ENCODE data around the gene RAB11A. TPM values are rescaled to one million over a fixed set of nuclear protein-coding genes. Genes with fewer than 3 reads are reported as not detected.
A peak's percentile ranks its signal among the peaks of the same experiment; 100 is the strongest.

The RAB11A gene
- total RNA-seq, 1 experiment from 2014 or later: 333 TPM

DNA sequence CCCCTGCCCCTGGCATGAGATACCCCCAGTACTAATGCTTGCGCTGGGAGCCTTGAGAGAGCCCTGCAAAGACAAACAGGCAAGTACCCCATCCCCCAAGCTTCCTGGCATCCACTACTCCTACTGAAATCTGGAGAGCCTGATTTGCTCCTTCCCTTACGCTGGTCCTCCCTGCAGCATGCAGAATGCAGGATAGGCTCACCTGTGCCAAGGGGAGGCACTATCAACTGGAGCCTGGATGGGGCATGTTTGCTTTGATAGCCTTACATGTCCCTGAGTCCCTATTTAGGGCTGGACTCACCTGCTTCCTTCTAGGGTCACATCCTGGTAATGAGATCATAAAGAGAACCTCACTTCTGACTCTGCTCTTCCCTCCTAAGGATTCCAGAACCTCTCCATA is 42.9 kb downstream of the RAB11A start:
- no peak for DNase-seq (ENCODE audit: low spot score)
- in situ Hi-C loops (cut with HindIII; ENCODE audit: low sequenced_read_pairs): no loop called here

GRCh38 chr15:65913631-65914199 is 44.4 kb downstream of the RAB11A start:
- no peak for DNase-seq (ENCODE audit: low spot score)
- in situ Hi-C loops (cut with HindIII; ENCODE audit: low sequenced_read_pairs): no loop called here

DNA sequence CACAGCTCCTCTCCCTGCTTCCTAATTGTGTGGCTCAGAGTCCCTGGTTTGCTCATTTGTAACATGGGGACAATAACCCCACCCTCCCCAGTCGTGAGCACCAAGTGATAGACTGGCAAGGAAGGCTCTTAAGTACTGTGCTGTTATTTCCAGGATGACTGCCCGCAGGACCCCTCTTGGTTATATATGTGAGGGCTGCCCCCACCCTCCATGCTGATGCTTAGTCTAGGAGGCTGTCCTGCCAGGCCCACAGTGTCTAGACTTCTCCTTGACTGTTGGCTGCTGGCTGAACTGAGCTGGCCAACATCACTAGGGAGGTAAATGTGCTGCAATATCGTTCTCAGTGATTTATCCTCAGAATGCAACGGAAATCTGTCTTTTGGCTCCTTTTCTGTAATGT is 45.1 kb downstream of the RAB11A start:
- DNase-seq (ENCODE audit: low spot score): no peak
- in situ Hi-C loops (cut with HindIII; ENCODE audit: low sequenced_read_pairs): no loop called here

GRCh38 chr15:65914981-65915925 is 46.0 kb downstream of the RAB11A start:
- in situ Hi-C loops (cut with HindIII; ENCODE audit: low sequenced_read_pairs): no loop called here
- DNase-seq (ENCODE audit: low spot score): peak; percentile 54

DNA sequence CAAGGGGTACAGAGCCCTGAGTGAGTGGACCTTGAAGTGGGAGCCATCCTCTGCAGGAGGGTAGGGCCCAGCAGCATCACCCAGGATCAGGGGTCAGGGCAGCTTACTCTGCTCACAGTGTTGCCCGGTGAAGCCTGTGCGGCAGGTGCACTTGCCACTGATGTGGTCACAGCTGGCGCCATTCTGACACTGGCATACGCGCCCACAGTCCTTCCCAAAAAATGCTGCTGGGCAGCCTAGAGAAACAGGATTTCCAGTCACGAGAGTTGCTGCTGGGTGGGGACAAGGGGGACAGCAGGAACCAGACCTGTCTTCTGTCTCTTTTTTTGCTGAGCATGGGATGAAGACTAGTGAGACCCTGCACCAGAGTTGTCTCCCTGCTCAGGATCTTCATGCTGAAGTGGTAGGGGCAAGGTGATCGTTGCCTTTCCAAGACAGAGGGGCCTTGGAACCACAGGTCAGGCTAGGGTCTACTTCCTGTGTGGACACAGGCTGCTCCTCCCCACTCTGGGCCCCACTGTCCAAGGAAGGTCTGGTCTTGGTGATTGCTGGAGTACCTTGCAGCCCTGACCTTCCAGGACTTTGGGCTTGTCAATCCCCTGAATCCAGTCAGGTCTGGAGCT is 46.9 kb downstream of the RAB11A start:
- no peak for DNase-seq (ENCODE audit: low spot score)
- in situ Hi-C loops (cut with HindIII; ENCODE audit: low sequenced_read_pairs): no loop called here

- in situ Hi-C loops (cut with HindIII; ENCODE audit: low sequenced_read_pairs): no loop called here
- peak; percentile 87 for DNase-seq (ENCODE audit: low spot score)
Measured at GRCh38 chr15:65916664-65917406, 47.5 kb downstream of the RAB11A start.

GRCh38 chr15:65917407-65917756 is 48.1 kb downstream of the RAB11A start:
- in situ Hi-C loops (cut with HindIII; ENCODE audit: low sequenced_read_pairs): no loop called here

GRCh38 chr15:65917936-65918335 is 48.6 kb downstream of the RAB11A start:
- in situ Hi-C loops (cut with HindIII; ENCODE audit: low sequenced_read_pairs): no loop called here
- DNase-seq (ENCODE audit: low spot score): no peak

More at GRCh38 chr15:65917407-65917756, 48.1 kb downstream of the RAB11A start:
- no peak for DNase-seq (ENCODE audit: low spot score)

GRCh38 chr15:65918357-65918920 is 49.1 kb downstream of the RAB11A start:
- in situ Hi-C loops (cut with HindIII; ENCODE audit: low sequenced_read_pairs): no loop called here

DNA sequence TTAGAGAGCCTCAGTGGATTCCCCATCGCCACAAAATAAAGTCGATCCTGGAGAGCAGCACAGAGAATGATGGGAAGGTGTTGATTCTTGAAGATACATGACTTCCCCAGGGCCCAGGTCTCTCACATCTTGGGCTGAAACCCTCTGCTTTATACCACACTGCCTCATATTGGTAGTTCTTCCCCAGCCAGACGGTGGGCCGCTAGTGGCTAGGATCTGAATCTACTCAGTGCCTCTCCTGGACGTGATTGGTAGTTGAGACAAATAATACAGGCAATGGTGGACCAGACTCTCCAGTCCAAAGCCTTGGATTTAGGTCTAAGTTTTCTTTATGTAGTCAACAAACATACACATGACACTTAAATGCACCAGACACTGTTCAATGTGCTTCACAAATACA is 49.7 kb downstream of the RAB11A start:
- in situ Hi-C loops (cut with HindIII; ENCODE audit: low sequenced_read_pairs): no loop called here
- no peak for DNase-seq (ENCODE audit: low spot score)

More at GRCh38 chr15:65918357-65918920, 49.1 kb downstream of the RAB11A start:
- DNase-seq (ENCODE audit: low spot score): no peak

DNA sequence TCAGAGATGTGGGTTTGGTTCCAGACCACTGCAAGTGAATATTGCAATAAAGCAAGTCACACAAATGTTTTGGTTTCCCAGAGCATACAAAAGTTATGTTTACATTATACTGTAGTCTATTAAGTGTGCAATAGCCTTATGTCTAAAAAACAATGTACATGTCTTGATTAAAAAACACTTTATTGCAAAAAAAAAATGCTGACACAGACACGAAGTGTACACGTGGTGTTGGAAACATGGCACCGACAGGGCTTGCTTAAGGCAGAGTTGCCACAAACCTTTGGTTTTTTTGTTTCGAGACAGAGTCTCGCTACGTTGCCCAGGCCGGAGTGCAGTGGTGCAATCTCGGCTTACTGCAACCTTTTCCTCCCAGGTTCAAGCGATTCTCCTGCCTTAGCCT is 50.1 kb downstream of the RAB11A start:
- in situ Hi-C loops (cut with HindIII; ENCODE audit: low sequenced_read_pairs): no loop called here
- no peak for DNase-seq (ENCODE audit: low spot score)

GRCh38 chr15:65920121-65920520 is 50.8 kb downstream of the RAB11A start:
- in situ Hi-C loops (cut with HindIII; ENCODE audit: low sequenced_read_pairs): no loop called here
- peak; percentile 44 for DNase-seq (ENCODE audit: low spot score)

- in situ Hi-C loops (cut with HindIII; ENCODE audit: low sequenced_read_pairs): no loop called here
- DNase-seq (ENCODE audit: low spot score): no peak
Measured at GRCh38 chr15:65920825-65921309, 51.6 kb downstream of the RAB11A start.

- peak; percentile 77 for DNase-seq (ENCODE audit: low spot score)
- in situ Hi-C loops (cut with HindIII; ENCODE audit: low sequenced_read_pairs): no loop called here
Measured at GRCh38 chr15:65921780-65922179, 52.5 kb downstream of the RAB11A start.

GRCh38 chr15:65922621-65923020 is 53.3 kb downstream of the RAB11A start:
- no peak for DNase-seq (ENCODE audit: low spot score)
- in situ Hi-C loops (cut with HindIII; ENCODE audit: low sequenced_read_pairs): no loop called here

- DNase-seq (ENCODE audit: low spot score): peak; percentile 73
- in situ Hi-C loops (cut with HindIII; ENCODE audit: low sequenced_read_pairs): no loop called here
Measured at GRCh38 chr15:65923264-65923663, 54.0 kb downstream of the RAB11A start.

DNA sequence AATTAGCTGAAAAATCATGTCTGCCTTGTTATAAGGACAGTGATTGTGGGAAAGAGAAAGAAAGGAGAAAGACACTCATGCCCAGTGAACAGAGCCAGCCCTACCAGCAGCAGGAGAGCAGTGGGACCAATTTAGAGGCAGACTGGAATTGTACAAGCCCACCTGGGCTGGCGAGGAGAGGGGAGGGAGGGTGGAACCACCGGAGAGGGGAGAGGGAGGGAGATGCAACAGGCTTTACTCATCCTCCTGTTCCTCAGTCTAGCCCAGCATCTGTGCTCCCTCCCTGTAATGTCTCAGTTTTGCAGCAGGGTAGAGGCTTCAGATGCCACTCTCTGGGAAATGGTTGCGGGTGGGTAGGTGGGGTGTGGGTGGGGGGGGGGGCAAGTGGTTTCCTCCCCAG is 54.7 kb downstream of the RAB11A start:
- in situ Hi-C loops (cut with HindIII; ENCODE audit: low sequenced_read_pairs): no loop called here
- DNase-seq (ENCODE audit: low spot score): no peak

DNA sequence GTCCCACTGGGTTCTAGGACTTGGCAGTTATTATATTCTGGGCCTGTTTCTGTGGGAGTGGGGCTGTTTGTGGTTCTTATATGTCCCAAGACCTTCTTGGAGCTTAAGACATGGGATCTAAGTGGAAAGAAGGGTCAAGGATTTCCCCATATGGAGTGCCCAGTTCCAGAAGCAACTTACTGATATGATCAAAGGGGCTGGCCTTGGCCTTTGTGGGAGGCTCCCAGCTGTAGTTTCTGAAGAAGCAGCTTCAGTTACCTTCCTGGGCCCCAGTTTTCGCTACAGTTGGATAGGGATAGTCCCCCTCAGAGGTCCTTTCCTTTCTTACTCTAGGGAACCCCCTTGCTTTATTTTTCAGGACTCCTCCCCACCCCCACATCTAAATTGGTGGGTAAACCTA is 56.0 kb downstream of the RAB11A start:
- DNase-seq (ENCODE audit: low spot score): no peak
- in situ Hi-C loops (cut with HindIII; ENCODE audit: low sequenced_read_pairs): no loop called here

GRCh38 chr15:65926459-65926858 is 57.2 kb downstream of the RAB11A start:
- in situ Hi-C loops (cut with HindIII; ENCODE audit: low sequenced_read_pairs): no loop called here

More at GRCh38 chr15:65926459-65926858, 57.2 kb downstream of the RAB11A start:
- DNase-seq (ENCODE audit: low spot score): no peak
